ENCODE results near the gene EZR. TPM values are rescaled to one million over a fixed set of nuclear protein-coding genes. Genes with fewer than 3 reads are reported as not detected.

Gene EZR
- total RNA-seq, 2 experiments from 2014 or later, result 255 to 256 TPM

DNA sequence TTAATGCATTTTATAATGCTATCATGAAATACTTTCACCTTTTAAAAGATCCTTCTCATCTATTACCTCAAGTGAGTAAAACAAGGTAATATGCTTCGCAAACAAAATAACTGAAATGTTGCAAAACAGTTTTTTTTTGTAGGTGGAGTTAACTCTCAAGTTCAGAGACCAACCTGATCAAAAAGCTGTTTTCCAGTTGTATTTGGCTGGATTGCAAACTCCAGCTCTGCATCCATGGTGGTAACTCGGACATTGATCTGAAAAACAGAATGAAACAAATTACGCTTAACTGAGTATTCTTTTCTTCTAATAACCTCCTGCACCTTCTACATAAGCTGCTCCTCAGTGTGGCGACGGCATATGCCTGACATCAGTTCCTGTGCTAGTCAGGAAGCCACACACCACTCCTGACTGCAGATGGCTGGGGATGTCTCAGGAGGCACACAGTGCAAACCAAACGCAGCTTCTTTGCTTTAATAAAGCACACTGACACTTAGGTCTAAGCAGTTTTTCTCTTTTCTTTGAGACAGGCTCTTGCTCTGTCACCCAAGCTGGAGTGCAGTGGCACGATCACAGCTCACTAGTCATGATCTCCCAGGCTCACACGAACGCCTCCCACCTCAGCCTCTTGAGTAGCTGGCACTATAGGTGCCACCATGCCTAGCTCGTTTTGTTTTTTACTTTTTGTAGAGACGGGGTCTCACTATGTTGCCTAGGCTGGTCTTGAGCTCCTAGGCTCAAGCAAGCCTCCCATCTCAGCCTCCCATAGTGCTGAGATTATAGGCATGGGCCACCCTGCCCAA, 29.9 kb downstream of the EZR start:
- peaks cover 58% of the 10 kb centered on the region for H3K4me1 Mint-ChIP-seq (ENCODE audit: low read depth)
- DNase-seq, result peak; percentile 57
- POLR2A ChIA-PET, result interaction anchor here (0.8 to 1.2 kb wide), 2 partner anchors 25 to 55 kb away, joined by 3 to 4 read pairs; no protein-coding TSS in a partner anchor

DNA sequence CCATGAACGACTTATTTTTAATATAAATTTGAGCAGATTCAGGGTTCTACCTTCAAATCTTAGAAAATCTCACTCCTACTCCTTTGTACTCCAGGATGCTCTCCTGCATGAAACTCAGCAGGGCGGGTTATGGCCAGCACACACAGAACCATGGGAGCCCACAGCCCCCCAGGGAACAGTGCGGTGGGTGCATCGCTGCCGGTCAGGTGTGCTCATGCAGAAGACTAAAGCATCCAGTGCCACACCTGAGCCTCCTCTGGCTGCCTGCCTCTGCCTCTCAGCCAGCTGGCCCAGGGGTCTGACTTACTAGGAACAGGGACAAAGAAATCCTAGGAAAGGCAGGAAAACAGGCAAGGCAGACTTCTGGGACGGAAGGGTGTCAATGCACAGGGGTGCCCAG, 31.8 kb downstream of the EZR start:
- Mint-ChIP-seq H3K4me3 (no peak overlapping the region), H3K27me3 (no peaks in the 10 kb centered on the region), H3K27ac (peak overlapping the region; percentile 25), H3K36me3 (peaks cover 59% of the 10 kb centered on the region), H3K4me1 (ENCODE audit: low read depth) (peaks cover 42% of the 10 kb centered on the region), H3K9me3 (no peaks in the 10 kb centered on the region)
- POLR2A ChIA-PET, result no interaction called here
- intact Hi-C loops (cut with micrococcal nuclease), result no loop called here
- DNase-seq, result no peak
- CTCF ChIA-PET, result interaction anchor here (0.6 to 1.3 kb wide), 2 partner anchors 323 to 348 kb away, joined by 4 read pairs; no protein-coding TSS in a partner anchor

More for the DNA sequence above, 29.9 kb downstream of the EZR start:
- Mint-ChIP-seq H3K27ac (peak overlapping the region; percentile 72), H3K27me3 (no peaks in the 10 kb centered on the region), H3K36me3 (peaks cover 44% of the 10 kb centered on the region), H3K4me3 (no peak overlapping the region), H3K9me3 (no peaks in the 10 kb centered on the region)
- intact Hi-C loops (cut with micrococcal nuclease), result no loop called here
- CTCF ChIA-PET, result interaction anchor here (1.1 to 2.1 kb wide), 7 partner anchors 10 to 220 kb away, joined by 4 to 13 read pairs (median 5); no protein-coding TSS in a partner anchor

DNA sequence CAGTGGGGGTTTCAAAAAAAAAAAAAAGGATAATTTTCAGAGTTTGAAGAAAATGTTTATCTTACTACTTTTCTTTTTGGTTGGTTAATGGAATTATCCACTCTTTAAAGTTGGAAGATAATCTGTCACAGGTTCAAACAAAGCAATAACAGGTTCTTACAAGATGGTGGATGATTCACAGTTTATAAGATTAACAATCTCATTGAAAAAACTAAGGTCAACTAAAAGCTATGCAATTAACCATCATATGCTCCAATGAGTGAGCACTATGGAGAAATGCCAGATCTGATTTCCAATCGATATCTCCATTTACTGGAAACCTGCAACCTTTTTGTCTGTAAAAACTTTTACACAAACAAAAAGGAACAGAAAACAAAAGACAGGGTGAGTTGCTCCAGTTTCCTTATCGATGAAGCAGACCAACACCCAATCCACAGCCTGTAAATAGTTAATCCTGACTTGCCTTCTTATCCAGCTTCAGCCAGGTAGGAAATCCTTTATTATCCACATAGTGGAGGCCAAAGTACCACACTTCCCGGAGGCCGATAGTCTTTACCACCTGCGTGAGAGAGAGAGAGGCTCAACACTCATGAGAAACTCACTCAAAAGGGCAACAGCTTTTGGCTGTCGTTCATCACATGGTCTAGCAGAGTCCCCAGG, 32.4 kb downstream of the EZR start:
- Mint-ChIP-seq H3K27ac (peak overlapping the region; percentile 38), H3K4me1 (ENCODE audit: low read depth) (peaks cover 39% of the 10 kb centered on the region), H3K36me3 (peaks cover 62% of the 10 kb centered on the region), H3K4me3 (no peak overlapping the region), H3K27me3 (no peaks in the 10 kb centered on the region), H3K9me3 (no peaks in the 10 kb centered on the region)
- intact Hi-C loops (cut with micrococcal nuclease), result no loop called here
- POLR2A ChIA-PET, result no interaction called here
- CTCF ChIA-PET, result interaction anchor here (1.3 kb wide), 1 partner anchor 324 kb away, joined by 4 read pairs; no protein-coding TSS in a partner anchor
- no peak for DNase-seq

DNA sequence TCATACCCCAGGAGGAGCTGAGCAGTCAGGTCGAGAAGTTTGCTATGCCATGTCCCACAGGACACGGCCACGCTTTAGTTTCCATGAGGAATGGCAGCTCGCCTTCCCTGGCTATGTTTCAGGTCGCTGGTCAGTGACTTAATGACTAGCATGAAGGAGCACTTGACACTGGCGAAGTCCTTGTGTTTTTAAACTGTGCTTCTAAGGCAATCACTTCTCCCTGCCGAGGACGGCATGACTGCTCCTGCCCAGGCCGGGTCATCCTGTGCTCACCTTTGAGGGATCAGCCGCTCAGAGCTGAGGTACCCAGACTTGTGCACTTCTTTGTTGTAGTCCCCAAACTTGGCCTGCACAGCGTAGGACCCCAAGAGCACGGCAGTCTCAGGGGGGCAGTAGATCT, 34.1 kb downstream of the EZR start:
- no peak overlapping the region for H3K27ac Mint-ChIP-seq
- peaks cover 28% of the 10 kb centered on the region for H3K4me1 Mint-ChIP-seq (ENCODE audit: low read depth)
- intact Hi-C loops (cut with micrococcal nuclease), result no loop called here
- H3K27me3 Mint-ChIP-seq, result no peaks in the 10 kb centered on the region
- H3K4me3 Mint-ChIP-seq, result no peak overlapping the region
- no peak for DNase-seq
- ChIA-PET POLR2A (interaction anchor here (0.7 kb wide), 1 partner anchor 11 kb away, joined by 3 read pairs; no protein-coding TSS in a partner anchor), CTCF (interaction anchor here (1.1 to 1.2 kb wide), 3 partner anchors 94 to 350 kb away, joined by 3 read pairs; no protein-coding TSS in a partner anchor)
- H3K9me3 Mint-ChIP-seq, result no peaks in the 10 kb centered on the region
- peaks cover 78% of the 10 kb centered on the region for H3K36me3 Mint-ChIP-seq

DNA sequence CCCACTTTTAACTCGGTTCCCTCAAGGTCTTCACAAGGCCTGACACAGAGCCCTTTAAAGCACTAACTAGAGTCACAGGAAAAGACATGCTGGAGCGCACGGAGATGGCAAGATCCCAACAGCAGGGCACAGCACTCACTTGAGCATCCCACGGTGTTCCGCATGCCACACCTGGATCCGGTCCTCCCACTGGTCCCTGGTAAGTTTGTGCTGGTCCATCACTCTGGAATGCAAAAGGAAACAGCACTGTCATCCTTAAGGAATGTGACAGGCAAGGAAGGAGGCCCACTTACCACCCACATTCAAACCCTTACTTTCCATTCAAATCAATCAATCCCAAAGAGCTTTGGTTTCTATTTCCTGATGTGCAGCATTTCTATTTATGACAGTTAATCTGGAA, 34.7 kb downstream of the EZR start:
- intact Hi-C loops (cut with micrococcal nuclease), result no loop called here
- Mint-ChIP-seq H3K36me3 (peaks cover 77% of the 10 kb centered on the region), H3K9me3 (no peaks in the 10 kb centered on the region), H3K27me3 (no peaks in the 10 kb centered on the region), H3K27ac (peak overlapping the region; percentile 34), H3K4me1 (ENCODE audit: low read depth) (peaks cover 23% of the 10 kb centered on the region), H3K4me3 (no peak overlapping the region)
- POLR2A ChIA-PET, result interaction anchor here (0.7 kb wide), 1 partner anchor 10 kb away, joined by 3 read pairs; no protein-coding TSS in a partner anchor
- DNase-seq, result no peak
- CTCF ChIA-PET, result interaction anchor here (1.1 to 1.2 kb wide), 2 partner anchors 93 to 188 kb away, joined by 3 read pairs; no protein-coding TSS in a partner anchor

DNA sequence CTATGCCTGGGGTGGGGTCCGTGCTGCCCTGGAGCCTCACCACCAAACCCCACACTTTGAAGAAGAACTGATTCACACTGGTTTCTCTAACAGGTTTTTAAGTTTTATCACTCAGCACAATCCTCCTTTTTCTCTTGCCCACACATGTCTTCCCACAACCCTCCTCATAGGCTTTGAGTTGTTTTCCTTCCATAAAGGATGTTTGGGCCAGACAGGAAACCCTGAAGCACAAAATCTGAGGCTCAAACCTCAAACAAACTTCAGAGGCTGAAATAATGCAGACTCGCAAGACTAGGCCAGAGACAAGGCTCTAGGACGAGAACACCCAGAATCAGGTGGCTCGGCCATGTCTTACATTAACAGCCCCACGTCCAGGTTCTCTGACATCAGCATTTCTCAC, 35.3 kb downstream of the EZR start:
- peaks cover 76% of the 10 kb centered on the region for H3K36me3 Mint-ChIP-seq
- ChIA-PET POLR2A (no interaction called here), CTCF (interaction anchor here (1.2 kb wide), 1 partner anchor 189 kb away, joined by 3 read pairs; no protein-coding TSS in a partner anchor)
- intact Hi-C loops (cut with micrococcal nuclease), result no loop called here
- no peak overlapping the region for H3K27ac Mint-ChIP-seq
- H3K4me1 Mint-ChIP-seq (ENCODE audit: low read depth), result peaks cover 21% of the 10 kb centered on the region
- H3K9me3 Mint-ChIP-seq, result no peaks in the 10 kb centered on the region
- no peak overlapping the region for H3K4me3 Mint-ChIP-seq
- H3K27me3 Mint-ChIP-seq, result no peaks in the 10 kb centered on the region
- DNase-seq, result no peak

DNA sequence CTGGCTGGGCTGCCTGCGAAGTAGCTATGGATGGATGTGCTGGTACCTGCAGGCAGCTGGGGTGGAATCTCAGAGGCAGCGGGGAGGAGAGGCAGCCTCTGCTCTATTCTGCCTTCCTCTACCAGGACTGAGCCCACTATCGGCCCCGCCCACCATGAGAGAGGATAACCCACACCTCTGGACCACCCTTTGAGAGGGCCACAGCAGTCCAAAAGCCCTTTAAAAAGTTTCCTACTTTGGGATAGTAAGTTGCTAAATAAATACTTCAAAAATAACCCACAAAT, 36.1 kb downstream of the EZR start:
- ChIA-PET CTCF (interaction anchor here (1.8 kb wide), 1 partner anchor 190 kb away, joined by 5 read pairs; no protein-coding TSS in a partner anchor), POLR2A (no interaction called here)
- Mint-ChIP-seq H3K36me3 (peaks cover 77% of the 10 kb centered on the region), H3K9me3 (no peaks in the 10 kb centered on the region), H3K4me1 (ENCODE audit: low read depth) (peaks cover 25% of the 10 kb centered on the region), H3K27ac (no peak overlapping the region), H3K27me3 (no peaks in the 10 kb centered on the region), H3K4me3 (no peak overlapping the region)
- intact Hi-C loops (cut with micrococcal nuclease), result no loop called here
- no peak for DNase-seq

DNA sequence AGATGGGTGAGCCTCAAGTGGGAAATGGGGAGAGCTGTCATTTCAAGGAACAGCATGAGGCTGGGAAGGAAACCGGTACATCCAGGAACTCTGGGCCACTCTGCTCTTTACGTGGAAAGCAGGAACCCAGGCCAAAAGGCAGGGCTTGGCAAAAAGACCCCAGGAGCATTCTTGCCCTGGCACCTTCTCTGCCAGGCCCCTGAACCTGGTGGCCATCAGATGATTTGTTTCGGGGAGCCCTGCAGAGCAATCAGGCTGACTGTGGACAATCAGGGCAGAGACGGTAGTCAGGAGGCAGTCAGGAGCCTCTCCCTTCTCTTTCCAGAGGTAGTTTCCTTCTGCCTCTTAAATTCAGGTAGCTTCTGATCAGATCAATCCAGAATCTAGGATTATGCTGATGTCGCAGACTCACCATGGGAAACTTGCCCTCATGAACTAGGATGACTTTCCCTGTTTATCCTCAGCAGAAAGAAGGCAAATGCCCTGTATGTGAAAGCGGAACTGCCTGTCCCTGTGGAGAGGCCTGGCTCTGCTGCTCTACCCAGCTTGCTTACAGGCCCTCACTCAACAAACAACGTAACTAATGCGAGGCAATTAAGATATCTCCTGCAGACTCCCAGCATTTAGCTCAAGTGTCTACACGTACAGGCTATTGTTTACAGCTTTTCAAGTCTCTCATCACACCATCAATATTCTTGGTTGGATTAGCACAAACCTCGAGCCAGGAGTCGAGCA, 36.6 kb downstream of the EZR start:
- H3K27ac Mint-ChIP-seq, result peak overlapping the region; percentile 49

DNA sequence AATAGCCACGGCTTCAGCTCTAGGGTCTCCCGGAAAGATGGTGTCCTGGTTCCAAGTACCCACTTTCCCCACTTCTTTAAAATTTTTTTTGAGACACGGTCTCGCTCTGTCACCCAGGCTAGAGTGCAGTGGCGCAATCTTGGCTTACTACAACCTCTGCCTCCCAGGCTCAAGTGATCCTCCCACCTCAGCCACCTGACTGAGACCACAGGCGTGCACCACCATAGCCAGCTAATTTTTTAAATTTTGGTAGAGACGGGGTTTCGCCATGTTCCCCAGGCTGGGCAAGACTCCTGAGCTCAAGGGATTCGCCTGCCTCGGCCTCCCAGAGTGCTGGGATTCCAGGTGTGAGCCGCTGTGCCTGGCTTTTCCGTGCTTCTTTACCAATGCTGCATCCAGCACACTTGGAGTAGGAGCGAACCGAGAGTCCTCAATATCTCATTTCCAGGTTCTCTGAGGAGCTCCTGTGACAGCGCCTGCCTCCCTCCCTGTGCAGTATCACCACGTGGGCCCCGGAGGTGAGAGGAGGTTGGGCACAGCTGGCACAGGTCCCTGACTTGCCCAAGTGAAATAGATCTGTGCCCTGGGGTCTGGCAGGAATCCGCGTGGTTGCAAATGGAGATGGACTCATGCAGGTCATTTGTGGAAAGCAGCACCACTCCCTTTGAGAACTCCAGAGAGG, 37.3 kb downstream of the EZR start:
- POLR2A ChIA-PET, result interaction anchor here (1.2 kb wide), 1 partner anchor 45 kb away, joined by 3 read pairs; no protein-coding TSS in a partner anchor
- Mint-ChIP-seq H3K9me3 (no peaks in the 10 kb centered on the region), H3K36me3 (peaks cover 81% of the 10 kb centered on the region), H3K4me1 (ENCODE audit: low read depth) (peaks cover 35% of the 10 kb centered on the region), H3K4me3 (no peak overlapping the region), H3K27me3 (no peaks in the 10 kb centered on the region), H3K27ac (no peak overlapping the region)
- DNase-seq, result peak; percentile 3
- CTCF ChIA-PET, result interaction anchor here (0.6 to 1.8 kb wide), 2 partner anchors 188 to 191 kb away, joined by 3 to 5 read pairs; no protein-coding TSS in a partner anchor
- intact Hi-C loops (cut with micrococcal nuclease), result no loop called here

More for the DNA sequence above, 36.6 kb downstream of the EZR start:
- Mint-ChIP-seq H3K36me3 (peaks cover 79% of the 10 kb centered on the region), H3K4me1 (ENCODE audit: low read depth) (peaks cover 30% of the 10 kb centered on the region), H3K9me3 (no peaks in the 10 kb centered on the region), H3K27me3 (no peaks in the 10 kb centered on the region), H3K4me3 (no peak overlapping the region)
- ChIA-PET CTCF (interaction anchor here (0.6 to 1.8 kb wide), 2 partner anchors 187 to 190 kb away, joined by 3 to 5 read pairs; no protein-coding TSS in a partner anchor), POLR2A (no interaction called here)
- intact Hi-C loops (cut with micrococcal nuclease), result no loop called here
- DNase-seq, result no peak

DNA sequence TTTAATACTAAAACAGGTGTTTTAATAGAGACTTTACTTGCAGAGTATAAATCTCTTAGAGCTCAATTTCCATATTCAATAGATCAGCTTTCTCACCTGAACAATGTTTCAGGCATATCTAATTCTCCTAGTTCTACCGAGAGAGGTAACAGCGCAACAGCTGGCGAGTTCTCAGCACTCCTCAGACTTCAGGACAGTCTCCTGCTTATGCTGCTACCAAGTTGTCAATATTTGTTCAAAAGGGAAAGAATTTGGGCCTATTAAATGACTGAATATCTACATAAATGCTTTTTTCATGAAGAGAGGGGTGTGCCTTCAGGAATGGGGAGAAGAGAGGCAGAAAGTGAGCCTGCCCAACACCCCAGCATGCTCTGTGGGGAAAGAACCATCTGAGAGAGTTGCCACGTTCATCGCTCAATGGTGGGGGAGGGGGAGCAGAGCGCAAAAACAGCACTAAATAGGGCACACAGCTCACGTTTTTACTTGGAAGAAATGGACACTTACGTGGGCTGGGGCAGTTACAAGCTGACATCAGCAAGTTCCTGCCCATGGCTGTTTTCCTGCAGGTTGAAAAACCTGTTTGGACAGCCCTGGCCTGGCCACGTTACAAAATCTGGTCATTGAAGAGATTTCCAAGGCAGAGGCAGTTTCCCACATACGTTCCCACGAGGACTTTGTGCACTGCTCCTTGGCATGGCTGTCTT, 38.0 kb downstream of the EZR start:
- Mint-ChIP-seq H3K4me1 (ENCODE audit: low read depth) (peaks cover 38% of the 10 kb centered on the region), H3K36me3 (peaks cover 80% of the 10 kb centered on the region), H3K4me3 (no peak overlapping the region), H3K27ac (peak overlapping the region; percentile 60), H3K27me3 (no peaks in the 10 kb centered on the region), H3K9me3 (no peaks in the 10 kb centered on the region)
- ChIA-PET CTCF (interaction anchor here (0.7 to 0.9 kb wide), 2 partner anchors 190 to 192 kb away, joined by 3 read pairs; no protein-coding TSS in a partner anchor), POLR2A (interaction anchor here (1.2 kb wide), 1 partner anchor 44 kb away, joined by 3 read pairs; no protein-coding TSS in a partner anchor)
- intact Hi-C loops (cut with micrococcal nuclease), result no loop called here
- DNase-seq, result no peak

Data from activated CD4-positive, alpha-beta memory T cell treated with anti-CD3 and anti-CD28 coated beads for 36 hours (primary cell).